HG02973 (cell line): Measurements from ENCODE around the gene SPG7.
"Not testable (repeated sequence)": the region's sequence is repeated elsewhere in the genome, so short reads cannot be mapped to it uniquely, and the experiment has no call there.

Source experiments
- ATAC-seq: cut with Tn5 transposase; IDR thresholded peaks from one replicate; pipeline ENCODE4 v1.9.1; 2021; ENCODE audit warnings: moderate library complexity; ENCODE audit not compliant: unreplicated experiment

Gene SPG7

DNA sequence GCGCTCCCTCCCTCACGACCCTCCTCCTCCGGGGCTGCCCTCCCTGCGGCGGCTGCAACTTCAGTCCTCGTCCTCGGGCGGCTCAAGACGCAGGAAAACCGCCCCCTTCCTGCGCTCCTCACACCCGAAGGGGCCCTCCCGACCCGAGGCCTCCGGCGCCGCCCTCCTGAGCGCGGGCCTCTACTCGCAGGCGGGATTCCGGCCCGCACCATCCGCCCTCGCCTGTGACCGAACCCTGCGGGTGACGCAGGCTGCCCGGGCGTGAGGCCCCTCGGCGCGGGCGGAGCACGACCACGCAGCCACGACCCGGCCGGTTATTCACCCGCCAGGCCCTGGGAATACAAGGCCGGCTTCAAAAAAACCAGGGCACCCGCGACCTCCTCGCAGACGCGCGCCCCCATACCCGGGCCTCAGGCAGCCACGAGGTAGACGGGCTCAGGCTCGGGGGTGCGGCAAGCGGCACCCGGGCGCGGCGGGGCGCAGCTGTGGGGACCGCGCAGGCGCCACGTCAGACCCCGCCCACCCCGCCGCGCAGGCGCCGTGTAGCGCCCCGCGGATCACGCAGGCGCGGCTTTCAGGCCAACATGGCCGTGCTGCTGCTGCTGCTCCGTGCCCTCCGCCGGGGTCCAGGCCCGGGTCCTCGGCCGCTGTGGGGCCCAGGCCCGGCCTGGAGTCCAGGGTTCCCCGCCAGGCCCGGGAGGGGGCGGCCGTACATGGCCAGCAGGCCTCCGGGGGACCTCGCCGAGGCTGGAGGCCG, at the start of gene SPG7:
Gene SPG7, plus strand, starts transcription at position 570 of the 757 bp plus-strand sequence. Its CDS starts 15 bp downstream, at position 585.
- peak; percentile 64 for ATAC-seq

DNA sequence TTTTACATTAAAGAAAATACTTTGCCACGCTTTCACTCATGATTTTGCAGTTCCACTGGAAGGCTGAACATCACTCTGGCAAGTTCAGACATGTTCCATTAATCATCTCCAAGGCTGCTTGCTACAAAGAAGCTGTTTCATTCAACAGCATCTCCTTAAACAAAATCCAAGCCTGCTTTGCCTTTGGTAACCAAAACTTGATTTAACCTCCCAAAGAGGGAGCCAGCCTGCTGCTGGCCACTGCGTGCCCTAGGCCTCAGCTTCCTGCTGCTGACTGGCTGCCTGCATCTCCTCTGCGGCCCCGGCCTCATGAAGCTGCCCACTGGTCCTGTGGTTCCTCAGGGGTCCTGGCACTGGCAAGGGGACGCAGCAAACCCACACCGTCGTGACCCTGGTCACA, 49.7 kb upstream of the SPG7 start:
- ATAC-seq = no peak

DNA sequence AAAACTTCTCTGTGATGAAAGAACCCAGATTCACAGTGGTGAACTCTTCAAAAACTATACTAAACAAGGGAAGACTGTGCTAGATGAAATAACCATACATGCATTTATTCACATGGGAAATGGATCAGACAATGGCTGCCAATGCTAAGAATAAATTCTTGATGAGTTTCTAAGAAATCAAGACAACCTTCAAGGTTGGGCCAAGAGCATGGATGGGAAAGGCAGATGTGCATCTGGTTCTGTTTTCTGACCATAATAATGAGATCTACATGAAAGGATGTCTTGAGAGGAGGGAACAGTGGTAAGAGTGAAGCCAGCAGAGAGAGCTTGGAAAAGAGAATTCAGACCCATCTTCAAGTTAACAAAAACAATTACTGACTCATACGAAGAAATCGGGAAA, 49.2 kb upstream of the SPG7 start:
- ATAC-seq = no peak

DNA sequence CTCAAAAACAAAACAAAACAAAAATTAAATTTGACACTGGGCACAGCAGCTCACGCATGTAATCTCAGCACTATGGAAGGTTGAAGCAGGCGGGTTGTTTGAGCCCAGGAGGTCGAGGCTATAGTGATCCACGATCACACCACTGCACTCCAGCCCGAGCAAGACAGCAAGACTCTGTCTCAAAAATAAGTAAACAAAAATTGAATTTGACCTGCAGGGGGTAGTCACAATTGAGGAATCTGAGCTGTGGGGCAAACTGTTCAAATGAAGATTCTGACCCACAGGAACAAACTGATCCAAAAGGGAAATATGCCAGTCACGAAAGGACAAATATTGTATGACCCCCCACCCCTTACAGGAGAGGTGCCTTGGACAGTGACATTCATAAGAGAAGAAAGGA, 47.6 kb upstream of the SPG7 start:
- ATAC-seq = no peak

DNA sequence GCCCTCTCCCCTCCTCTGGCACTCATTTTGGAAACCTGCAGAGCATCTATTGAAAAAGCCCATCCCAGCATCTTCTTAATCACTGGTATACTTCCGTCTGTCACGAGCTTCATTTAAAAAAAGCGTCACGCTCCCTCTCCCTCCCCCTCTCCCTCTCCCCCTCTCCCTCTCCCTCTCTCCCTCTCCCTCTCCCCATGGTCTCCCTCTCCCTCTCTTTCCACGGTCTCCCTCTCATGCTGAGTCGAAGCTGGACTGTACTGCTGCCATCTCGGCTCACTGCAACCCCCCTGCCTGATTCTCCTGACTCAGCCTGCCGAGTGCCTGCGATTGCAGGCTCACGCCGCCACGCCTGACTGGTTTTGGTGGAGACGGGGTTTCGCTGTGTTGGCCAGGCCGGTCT, 46.3 kb upstream of the SPG7 start:
- not testable (repeated sequence) for ATAC-seq

DNA sequence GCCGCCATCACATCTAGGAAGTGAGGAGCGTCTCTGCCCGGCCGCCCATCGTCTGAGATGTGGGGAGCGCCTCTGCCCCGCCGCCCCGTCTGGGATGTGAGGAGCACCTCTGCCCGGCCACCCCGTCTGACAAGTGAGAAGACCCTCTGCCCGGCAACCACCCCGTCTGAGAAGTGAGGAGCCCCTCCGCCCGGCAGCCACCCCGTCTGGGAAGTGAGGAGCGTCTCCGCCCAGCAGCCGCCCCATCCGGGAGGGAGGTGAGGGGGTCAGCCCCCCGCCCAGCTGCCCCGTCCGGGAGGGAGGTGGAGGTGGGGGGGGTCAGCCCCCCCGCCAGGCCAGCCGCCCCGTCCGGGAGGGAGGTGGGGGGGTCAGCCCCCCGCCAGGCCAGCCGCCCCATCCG, 45.6 kb upstream of the SPG7 start:
- not testable (repeated sequence) for ATAC-seq

DNA sequence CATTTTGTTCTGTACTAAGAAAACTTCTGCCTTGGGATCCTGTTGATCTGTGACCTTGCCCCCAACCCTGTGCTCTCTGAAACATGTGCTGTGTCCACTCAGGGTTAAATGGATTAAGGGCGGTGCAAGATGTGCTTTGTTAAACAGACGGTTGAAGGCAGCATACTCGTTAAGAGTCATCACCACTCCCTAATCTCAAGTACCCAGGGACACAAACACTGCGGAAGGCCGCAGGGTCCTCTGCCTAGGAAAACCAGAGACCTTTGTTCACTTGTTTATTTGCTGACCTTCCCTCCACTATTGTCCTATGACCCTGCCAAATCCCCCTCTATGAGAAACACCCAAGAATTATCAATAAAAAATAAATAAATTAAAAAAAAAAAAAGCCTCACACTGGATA, 44.9 kb upstream of the SPG7 start:
- not testable (repeated sequence) for ATAC-seq

DNA sequence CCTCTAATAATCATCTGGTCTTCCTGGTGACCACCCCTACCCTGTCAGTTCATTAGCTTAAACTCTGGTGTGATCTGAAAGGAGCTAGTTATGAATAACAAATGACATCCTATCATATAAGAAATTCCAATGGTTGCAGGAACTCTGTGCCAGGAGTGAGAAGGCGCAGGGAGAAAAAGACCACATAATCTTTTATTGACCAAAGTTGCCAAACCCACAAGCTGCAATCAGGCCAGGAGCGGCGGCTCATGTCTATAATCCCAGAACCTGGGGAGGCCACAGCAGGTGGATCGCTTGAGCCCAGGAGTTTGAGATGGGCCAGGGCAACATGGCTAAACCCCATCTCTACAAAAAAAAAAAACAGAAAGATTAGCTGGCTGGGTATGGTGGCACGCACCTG, 41.3 kb upstream of the SPG7 start:
- ATAC-seq = no peak

DNA sequence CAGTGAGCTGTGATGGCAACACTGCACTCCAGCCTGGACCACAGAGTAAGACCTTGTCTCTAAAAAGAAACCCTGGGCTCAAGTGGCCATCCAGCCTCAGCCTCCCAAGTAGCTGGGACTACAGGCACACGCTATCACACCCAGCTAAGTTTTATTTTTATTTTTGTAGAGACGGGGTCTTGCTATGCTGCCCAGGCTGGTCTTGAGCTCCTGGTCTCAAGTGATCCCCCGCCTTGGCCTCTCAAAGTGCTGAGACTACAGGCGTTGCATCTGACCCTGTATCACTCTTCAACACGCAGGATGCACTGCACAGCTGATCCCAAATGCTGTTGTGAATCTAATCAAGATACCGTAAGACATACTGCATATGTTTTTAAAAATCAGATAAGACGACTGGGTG, 40.8 kb upstream of the SPG7 start:
- ATAC-seq = no peak

DNA sequence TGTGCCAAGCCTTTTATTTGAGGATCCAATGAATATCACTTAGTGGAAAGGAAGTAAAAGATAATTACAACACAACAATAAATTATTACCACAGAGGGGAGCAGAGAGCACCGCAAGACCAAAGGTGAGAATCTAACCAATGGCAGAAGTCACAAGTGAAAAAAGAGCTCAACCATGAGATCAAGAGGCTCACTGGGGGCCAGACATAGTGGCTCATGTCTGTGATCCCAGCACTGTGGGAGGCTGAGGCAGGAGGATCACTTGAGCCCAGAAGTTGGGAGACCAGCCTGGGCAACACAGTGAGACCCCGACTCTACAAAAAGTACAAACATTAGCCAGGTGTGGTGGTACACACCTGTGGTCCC, 35.5 kb upstream of the SPG7 start:
- no peak for ATAC-seq

DNA sequence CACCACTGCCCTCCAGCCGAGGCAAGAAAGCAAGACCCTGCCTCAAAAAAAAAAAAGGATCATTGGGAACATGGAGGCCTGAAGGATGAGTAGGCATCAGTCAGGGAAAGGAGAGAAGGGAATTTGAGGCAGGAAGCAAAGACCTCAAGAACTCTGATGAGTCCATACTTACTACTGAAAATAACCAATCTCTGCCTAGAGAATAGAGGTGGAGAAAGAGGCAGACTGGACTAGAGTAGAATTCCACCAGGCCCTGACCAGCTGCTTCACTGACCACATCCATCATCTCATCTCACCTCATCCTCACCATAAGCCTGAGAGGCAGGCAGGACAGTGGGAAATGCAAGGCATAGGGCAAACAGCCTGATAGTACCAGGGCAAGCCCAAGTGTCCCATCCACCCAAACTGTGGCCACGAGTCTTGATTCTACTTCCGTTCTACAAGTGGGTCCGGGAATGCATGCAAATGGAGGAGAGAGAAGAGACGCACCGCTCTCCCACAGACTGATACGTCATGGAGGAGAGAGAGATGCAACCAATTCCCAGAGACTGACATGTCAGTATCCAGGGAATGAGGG, 35.0 kb upstream of the SPG7 start:
- no peak for ATAC-seq

DNA sequence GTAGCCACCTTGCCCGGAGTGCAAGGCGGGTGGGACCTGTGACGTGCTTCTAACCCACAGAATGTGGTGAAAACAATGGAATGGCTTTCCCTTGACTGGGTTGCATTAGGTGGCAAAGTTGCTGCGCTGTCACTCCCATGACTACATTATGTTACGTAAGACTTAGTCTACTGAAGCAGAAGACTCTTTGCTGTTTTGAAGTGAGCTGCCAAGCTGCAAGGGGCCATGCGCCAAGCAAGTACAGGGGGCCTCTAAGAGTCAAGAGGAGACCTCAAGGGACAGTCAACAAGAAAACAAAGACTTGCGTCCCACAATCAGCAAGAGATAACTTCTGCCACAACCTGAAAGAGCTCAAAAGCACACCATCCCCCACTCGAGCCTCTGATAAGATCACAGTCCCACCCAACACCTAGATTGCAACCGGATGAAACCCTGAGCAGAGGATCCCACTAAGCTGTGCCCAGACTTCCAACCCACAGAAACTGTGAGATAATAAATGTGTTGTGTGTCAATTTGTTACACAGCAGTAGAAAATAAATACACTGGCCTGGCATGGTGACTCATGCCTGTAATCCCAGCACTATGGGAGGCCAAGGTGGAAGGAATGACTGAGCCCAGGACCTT, 34.3 kb upstream of the SPG7 start:
- ATAC-seq = no peak

DNA sequence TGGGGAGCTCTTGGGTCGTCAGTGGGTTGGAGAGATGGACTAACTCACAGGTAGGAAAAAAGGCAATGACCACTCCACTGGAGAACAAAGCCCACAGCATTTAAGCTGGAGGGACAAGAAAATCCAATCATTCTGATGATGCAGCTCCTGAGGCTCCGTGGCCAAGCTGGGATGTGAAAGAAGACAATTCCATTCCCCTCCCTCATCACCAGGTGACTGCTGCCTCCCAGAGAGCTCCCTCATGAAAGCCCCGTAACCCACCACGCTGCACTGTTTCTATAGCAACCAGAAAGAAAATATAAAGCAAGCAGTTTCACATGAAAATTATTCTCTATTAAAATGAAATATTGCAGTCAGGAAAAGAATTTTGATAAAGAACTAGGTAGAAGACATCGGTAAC, 33.1 kb upstream of the SPG7 start:
- no peak for ATAC-seq

DNA sequence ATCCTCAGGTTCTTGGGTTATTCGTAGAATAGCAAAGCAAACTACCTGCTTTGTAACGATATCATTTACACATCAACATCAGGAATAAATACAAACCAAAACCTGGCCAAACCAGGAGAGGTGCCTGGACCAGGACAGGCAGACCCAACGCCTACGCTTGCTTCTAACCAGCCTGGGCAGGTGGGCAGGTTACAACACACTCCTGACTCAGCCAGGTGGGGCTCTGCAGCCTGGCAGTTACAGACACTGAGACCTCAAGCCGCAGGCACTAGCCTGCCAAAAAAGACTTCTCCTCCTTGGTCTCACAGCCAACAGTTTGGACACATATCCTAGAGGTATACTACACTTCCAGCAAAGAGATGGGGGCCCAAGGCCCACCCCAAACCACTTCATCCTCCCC, 31.8 kb upstream of the SPG7 start:
- peak; percentile 20 for ATAC-seq

DNA sequence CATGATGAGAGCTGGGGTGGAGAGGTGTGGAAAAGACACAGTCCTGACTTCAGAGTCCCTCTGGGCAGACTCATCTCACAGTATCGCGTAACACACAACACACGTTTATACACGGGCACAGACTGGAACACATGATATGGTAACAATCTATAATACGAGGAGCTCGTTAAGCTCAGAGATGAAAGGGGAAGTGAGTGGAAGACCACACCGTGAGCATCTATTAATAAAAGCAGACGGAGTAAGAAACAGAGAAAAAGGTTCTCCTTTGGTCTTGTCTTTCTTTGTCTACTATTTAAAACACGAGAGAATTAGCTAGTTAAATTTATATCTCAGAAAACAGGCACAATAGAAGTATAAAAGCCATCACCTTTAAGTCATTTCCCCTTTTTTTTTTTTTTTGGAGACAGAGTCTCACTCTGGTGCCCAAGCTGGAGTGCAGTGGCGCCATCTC, 31.4 kb upstream of the SPG7 start:
- peak; percentile 42 for ATAC-seq

DNA sequence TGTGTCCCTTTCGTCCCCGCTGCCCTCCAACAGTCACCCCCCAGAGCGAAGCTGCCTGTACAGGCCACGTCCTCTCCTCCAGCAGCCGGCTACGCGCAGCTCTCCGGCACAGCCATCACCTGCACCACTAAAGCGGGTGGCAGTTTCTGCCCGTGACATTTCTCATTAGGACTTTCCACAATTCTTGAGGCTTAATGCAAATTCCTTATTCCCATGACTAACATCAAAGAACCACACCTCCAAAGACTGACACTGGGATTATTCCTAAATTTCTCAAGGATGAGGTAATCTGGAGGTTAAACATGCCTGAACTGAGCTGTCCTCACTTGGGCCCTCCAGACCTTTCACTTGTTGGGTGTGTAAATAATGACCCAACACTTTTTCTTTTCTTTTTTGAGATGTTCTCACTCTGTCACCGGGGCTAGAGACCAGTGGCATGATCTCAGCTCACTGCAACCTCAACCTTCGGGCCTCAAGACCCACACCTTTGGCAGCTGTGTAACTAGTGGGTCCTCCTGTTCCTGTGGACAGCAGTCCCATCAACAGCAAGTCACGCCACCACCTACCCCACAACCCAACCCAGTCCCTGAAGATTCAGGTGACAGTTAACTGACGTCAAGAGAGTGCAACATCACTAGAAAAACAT, 29.5 kb upstream of the SPG7 start:
- no peak for ATAC-seq

DNA sequence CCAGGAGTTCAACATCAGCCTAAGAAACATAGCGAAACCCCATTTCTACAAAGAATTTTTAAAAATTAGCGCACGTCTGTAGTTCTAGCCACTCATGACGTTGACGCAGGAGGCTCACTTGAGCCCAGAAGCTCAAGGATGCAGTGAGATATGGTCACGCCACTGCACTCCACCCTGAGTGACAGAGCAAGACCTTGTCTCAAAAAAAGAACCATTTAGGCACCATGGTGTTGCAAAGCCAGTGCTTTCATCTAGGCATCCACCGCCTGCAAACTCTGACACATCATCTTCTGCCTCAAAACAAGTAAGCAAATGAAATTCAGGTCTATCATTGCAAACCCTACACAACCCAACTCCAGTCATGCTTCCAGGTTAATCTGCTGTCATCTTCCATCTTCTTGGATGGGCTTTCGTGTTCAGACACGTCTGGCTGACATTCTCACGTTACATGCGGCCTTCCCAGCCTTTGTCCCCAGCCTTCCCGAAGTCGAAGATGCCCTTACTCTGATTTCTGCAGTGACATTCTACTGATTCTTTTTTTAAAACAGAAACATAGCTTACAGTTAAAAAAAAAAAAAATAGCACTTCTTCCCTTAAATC, 26.7 kb upstream of the SPG7 start:
- no peak for ATAC-seq

DNA sequence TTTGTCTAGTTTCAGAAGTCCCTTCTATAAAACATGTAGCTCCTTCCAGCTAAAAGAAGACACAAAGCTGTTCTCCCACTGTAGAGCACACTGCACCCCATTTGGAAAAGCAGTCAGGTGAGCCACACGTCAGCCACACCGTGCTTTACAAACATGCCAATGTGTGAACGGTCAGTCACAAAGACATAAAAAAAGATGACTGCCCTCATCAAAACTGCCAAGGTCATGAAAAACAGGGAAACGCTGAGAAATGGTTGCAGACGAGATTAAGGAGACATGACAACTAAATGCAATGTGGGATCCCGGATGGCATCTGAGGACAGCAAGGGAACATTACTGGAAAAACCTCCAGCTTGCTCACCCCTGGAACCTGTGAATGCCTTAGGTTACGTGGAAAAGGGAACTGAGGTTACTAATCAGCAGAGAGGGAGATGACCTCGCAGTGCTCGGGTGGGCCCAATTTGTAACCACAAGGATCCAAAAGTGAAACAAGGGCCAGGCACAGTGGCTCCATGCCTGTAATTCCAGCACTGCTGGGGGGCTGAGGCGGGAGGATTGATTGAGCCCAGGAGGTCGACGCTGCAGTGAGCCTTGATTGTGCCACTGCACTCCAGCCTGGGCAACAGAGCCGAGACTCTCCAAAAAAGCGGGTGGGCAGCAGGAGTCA, 25.9 kb upstream of the SPG7 start:
- ATAC-seq = no peak

DNA sequence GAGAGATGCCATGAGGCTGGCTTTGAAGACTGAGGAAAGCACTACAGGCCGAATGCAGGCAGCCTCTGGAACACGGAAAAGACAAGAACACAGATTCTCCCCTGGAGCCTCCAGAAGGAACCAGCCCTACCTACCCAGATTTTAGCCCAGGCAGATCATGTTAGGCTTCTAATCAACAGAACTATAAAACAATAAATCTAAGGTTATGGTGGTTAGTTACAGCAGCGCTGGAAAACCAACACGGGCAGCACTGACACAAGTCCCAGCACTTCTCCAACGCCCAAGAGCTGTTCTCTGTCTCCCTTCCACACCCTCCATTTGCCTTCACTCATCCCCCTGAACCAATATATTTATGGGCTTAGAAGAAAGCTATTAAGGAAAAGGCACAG, 25.4 kb upstream of the SPG7 start:
- no peak for ATAC-seq

DNA sequence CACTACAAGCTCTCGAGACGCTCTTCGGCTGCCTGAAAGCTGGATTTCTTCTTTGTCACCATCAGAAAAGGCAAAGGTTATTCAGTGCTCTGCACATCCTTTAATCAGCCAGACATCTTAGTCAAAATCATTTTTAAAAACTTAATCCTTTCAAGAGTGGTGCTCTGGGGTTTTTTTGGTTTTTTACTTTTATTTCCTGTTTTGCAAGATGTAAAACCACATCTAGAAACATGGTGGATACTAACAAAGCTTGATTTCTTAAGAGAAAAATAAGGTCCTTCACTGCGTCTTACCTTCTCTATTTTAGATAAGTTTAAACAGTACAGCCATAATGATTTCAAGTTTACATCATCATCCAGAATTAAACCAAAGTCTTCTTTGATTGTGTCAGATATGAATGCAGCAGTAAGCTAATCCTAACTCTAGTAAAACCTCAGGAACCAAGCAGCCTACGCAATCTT, 24.1 kb upstream of the SPG7 start:
- ATAC-seq = no peak
